Measurements from ENCODE around the gene EHD1. TPM values are rescaled to one million over a fixed set of nuclear protein-coding genes. Genes with fewer than 3 reads are reported as not detected.

EHD1 gene
- total RNA-seq, 2 donors from 2014 or later, result 39.7 to 43.8 TPM

GRCh38 chr11:64862987-64863390, 15.4 kb downstream of the EHD1 start:
- WGBS, 2 experiments (ENCODE audit: insufficient coverage in 1 of 2, insufficient read length in 1 of 2), result 81 to 84% methylated on average over 8 to 9 of the region's 9 CpGs
- no peak overlapping the region for H3K9ac ChIP-seq (ENCODE audit: extremely low read depth, low read length, poor library complexity, severe bottlenecking)
- no peak overlapping the region for H3K4me3 ChIP-seq (ENCODE audit: low read length)
- no peak for DNase-seq
- peaks cover 11% of the 10 kb centered on the region for H3K36me3 ChIP-seq (ENCODE audit: control insufficient read depth, insufficient read depth, low read length)
- Mint-ChIP-seq H3K4me1 (peaks cover 3% of the 10 kb centered on the region), H3K27ac (peak overlapping the region; percentile 35), H3K27me3 (ENCODE audit: insufficient read depth) (no peaks in the 10 kb centered on the region), H3K36me3 (ENCODE audit: low read depth) (peaks cover 10% of the 10 kb centered on the region), H3K4me3 (no peak overlapping the region), H3K9me3 (no peaks in the 10 kb centered on the region)
- peaks cover 3% of the 10 kb centered on the region for H3K4me1 ChIP-seq (ENCODE audit: control insufficient read depth, insufficient read depth, low read length)
- no peak for TF ChIP-seq CTCF (conservative IDR thresholded peaks at IDR 0.05)
- no peaks in the 10 kb centered on the region for H3K27me3 ChIP-seq (ENCODE audit: control insufficient read depth, insufficient read depth, low read length, poor library complexity, severe bottlenecking)
- H3K9me3 ChIP-seq (ENCODE audit: control insufficient read depth, low read length), result no peaks in the 10 kb centered on the region
- peak overlapping the region; percentile 90 for H3K27ac ChIP-seq (ENCODE audit: low read depth, low read length)

- Histone ChIP-seq H3K9me3 (ENCODE audit: control insufficient read depth, low read length) (no peaks in the 10 kb centered on the region), H3K9ac (ENCODE audit: extremely low read depth, low read length, poor library complexity, severe bottlenecking) (no peak overlapping the region), H3K27me3 (ENCODE audit: control insufficient read depth, insufficient read depth, low read length, poor library complexity, severe bottlenecking) (no peaks in the 10 kb centered on the region), H3K4me1 (ENCODE audit: control insufficient read depth, insufficient read depth, low read length) (peaks cover 3% of the 10 kb centered on the region), H3K4me3 (ENCODE audit: low read length) (no peak overlapping the region), H3K36me3 (ENCODE audit: control insufficient read depth, insufficient read depth, low read length) (peaks cover 15% of the 10 kb centered on the region), H3K27ac (ENCODE audit: low read depth, low read length) (no peak overlapping the region)
- DNase-seq, result no peak
- Mint-ChIP-seq H3K4me3 (no peak overlapping the region), H3K36me3 (ENCODE audit: low read depth) (peaks cover 6% of the 10 kb centered on the region), H3K27ac (no peak overlapping the region), H3K4me1 (peaks cover 3% of the 10 kb centered on the region), H3K9me3 (no peaks in the 10 kb centered on the region), H3K27me3 (ENCODE audit: insufficient read depth) (no peaks in the 10 kb centered on the region)
- 81 to 97% methylated on average over 4 to 6 of the region's 6 CpGs for WGBS, 2 experiments (ENCODE audit: insufficient coverage in 1 of 2, insufficient read length in 1 of 2)
- TF ChIP-seq CTCF (conservative IDR thresholded peaks at IDR 0.05), result no peak
These were observed 17.0 kb downstream of the EHD1 start for GRCh38 chr11:64861227-64861975.

- Mint-ChIP-seq H3K4me3 (no peak overlapping the region), H3K9me3 (no peaks in the 10 kb centered on the region), H3K27ac (peak overlapping the region; percentile 59), H3K27me3 (ENCODE audit: insufficient read depth) (no peaks in the 10 kb centered on the region), H3K36me3 (ENCODE audit: low read depth) (peaks cover 11% of the 10 kb centered on the region), H3K4me1 (peaks cover 3% of the 10 kb centered on the region)
- Histone ChIP-seq H3K4me1 (ENCODE audit: control insufficient read depth, insufficient read depth, low read length) (no peaks in the 10 kb centered on the region), H3K4me3 (ENCODE audit: low read length) (no peak overlapping the region), H3K27ac (ENCODE audit: low read depth, low read length) (no peak overlapping the region), H3K9me3 (ENCODE audit: control insufficient read depth, low read length) (no peaks in the 10 kb centered on the region), H3K36me3 (ENCODE audit: control insufficient read depth, insufficient read depth, low read length) (peaks cover 23% of the 10 kb centered on the region), H3K27me3 (ENCODE audit: control insufficient read depth, insufficient read depth, low read length, poor library complexity, severe bottlenecking) (no peaks in the 10 kb centered on the region), H3K9ac (ENCODE audit: extremely low read depth, low read length, poor library complexity, severe bottlenecking) (no peak overlapping the region)
- 95 to 98% methylated on average over 30 to 33 of the region's 33 CpGs for WGBS, 2 experiments (ENCODE audit: insufficient coverage in 1 of 2, insufficient read length in 1 of 2)
- TF ChIP-seq CTCF (conservative IDR thresholded peaks at IDR 0.05), result no peak
- DNase-seq, result no peak
These were observed 18.6 kb downstream of the EHD1 start for GRCh38 chr11:64859542-64860414.
